OCI-LY3 (cell line): ENCODE measurements around the gene PHACTR3.

Experiments
- CTCF ChIP-seq: fragments of 200-600, 300-600 bp; sonication (generic); IDR thresholded peaks from 2 replicates; pipeline ENCODE4 v1.5.1; 2014; ENCODE audit warnings: antibody characterized with exemption, low read length, low read depth
- EZH2phosphoT487 ChIP-seq: fragments of 200-600 bp; shearing (Covaris generic); IDR thresholded peaks from 2 replicates; pipeline ENCODE4 v1.6.1; 2018; ENCODE audit warnings: antibody characterized with exemption, mixed run types, low read depth

- TF ChIP-seq CTCF: no peak
- no peak for TF ChIP-seq EZH2phosphoT487
Observed at GRCh38 chr20:59725476-59726280, 121.3 kb downstream of the PHACTR3 start.
